ENCODE data around the gene ZFR2. TPM values are rescaled to one million over a fixed set of nuclear protein-coding genes. Genes with fewer than 3 reads are reported as not detected.

Gene ZFR2
- total RNA-seq, 1 experiment from 2014 or later, result 1.7 TPM

- no TSS peak for BruUV-seq (replicated peaks)
- H3K36me3 ChIP-seq (ENCODE audit: insufficient read depth, low read length, poor library complexity, severe bottlenecking), result no peaks in the 10 kb centered on the region
- no peaks in the 10 kb centered on the region for H3K27me3 ChIP-seq (replicated peaks; ENCODE audit: insufficient read depth, low read depth, low read length, poor library complexity)
- H3K4me1 ChIP-seq (ENCODE audit: insufficient read depth, low read length, poor library complexity, severe bottlenecking), result no peaks in the 10 kb centered on the region
- H3K27ac ChIP-seq (ENCODE audit: low read depth, low read length, poor library complexity, severe bottlenecking), result no peak overlapping the region
- H3K4me3 ChIP-seq (ENCODE audit: low read depth, low read length, poor library complexity, severe bottlenecking), result no peak overlapping the region
- POLR2A ChIA-PET (ENCODE audit: low non-redundant PET), result no interaction called here
- no peak for DNase-seq (ENCODE audit: low spot score)
- intact Hi-C loops (cut with micrococcal nuclease; ENCODE audit: unreplicated experiment), result no loop called here
- TF ChIP-seq CTCF (conservative IDR thresholded peaks at IDR 0.05; ENCODE audit: low read depth, low read length) (no peak), EZH2 (IDR thresholded peaks at IDR 0.05; ENCODE audit: borderline replicate concordance, low read depth, low read length, poor library complexity, severe bottlenecking) (no peak)
- peaks cover 10% of the 10 kb centered on the region for H3K9me3 ChIP-seq (ENCODE audit: low read depth, low read length, poor library complexity, severe bottlenecking)
- CTCF ChIA-PET, result no interaction called here
Measured at GRCh38 chr19:3849787-3850186, 19.1 kb downstream of the ZFR2 start.

- DNase-seq (ENCODE audit: low spot score), result peak; percentile 38
- H3K9me3 ChIP-seq (ENCODE audit: low read depth, low read length, poor library complexity, severe bottlenecking), result peaks cover 10% of the 10 kb centered on the region
- POLR2A ChIA-PET (ENCODE audit: low non-redundant PET), result interaction anchor here (0.5 kb wide), 1 partner anchor 134 kb away, joined by 3 read pairs; no protein-coding TSS in a partner anchor
- no peaks in the 10 kb centered on the region for H3K4me1 ChIP-seq (ENCODE audit: insufficient read depth, low read length, poor library complexity, severe bottlenecking)
- H3K27me3 ChIP-seq (replicated peaks; ENCODE audit: insufficient read depth, low read depth, low read length, poor library complexity), result no peaks in the 10 kb centered on the region
- no peak overlapping the region for H3K4me3 ChIP-seq (ENCODE audit: low read depth, low read length, poor library complexity, severe bottlenecking)
- no peak overlapping the region for H3K27ac ChIP-seq (ENCODE audit: low read depth, low read length, poor library complexity, severe bottlenecking)
- TF ChIP-seq CTCF (conservative IDR thresholded peaks at IDR 0.05; ENCODE audit: low read depth, low read length), result peak; percentile 62
- TF ChIP-seq EZH2 (IDR thresholded peaks at IDR 0.05; ENCODE audit: borderline replicate concordance, low read depth, low read length, poor library complexity, severe bottlenecking), result no peak
- intact Hi-C loops (cut with micrococcal nuclease; ENCODE audit: unreplicated experiment), result no loop called here
- no peaks in the 10 kb centered on the region for H3K36me3 ChIP-seq (ENCODE audit: insufficient read depth, low read length, poor library complexity, severe bottlenecking)
- CTCF ChIA-PET, result no interaction called here
- no TSS peak for BruUV-seq (replicated peaks)
Measured at GRCh38 chr19:3849092-3849491, 19.7 kb downstream of the ZFR2 start.

DNA sequence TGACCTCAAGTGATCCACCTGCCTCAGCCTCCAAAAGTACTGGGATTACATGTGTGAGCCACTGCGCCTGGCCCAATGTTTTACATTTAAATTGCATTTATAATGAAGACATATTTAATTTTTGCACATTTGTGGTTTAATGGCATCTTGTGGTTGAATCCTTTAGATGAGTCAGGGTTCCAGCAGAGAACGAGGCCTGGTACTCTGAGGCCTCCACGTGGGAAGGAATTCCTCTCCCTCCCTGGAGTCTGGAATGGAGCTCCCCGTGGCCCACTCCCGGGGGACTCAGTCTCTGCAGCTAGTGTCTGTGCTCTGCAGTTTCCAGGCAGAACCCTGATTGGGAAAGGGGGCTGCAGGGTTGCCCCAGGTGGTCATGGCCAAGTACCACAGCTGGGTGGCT lies 24.2 kb downstream of the ZFR2 start:
- no peaks in the 10 kb centered on the region for H3K36me3 ChIP-seq (ENCODE audit: insufficient read depth, low read length, poor library complexity, severe bottlenecking)
- POLR2A ChIA-PET (ENCODE audit: low non-redundant PET), result no interaction called here
- H3K27me3 ChIP-seq (replicated peaks; ENCODE audit: insufficient read depth, low read depth, low read length, poor library complexity), result no peaks in the 10 kb centered on the region
- TF ChIP-seq EZH2 (IDR thresholded peaks at IDR 0.05; ENCODE audit: borderline replicate concordance, low read depth, low read length, poor library complexity, severe bottlenecking) (no peak), CTCF (conservative IDR thresholded peaks at IDR 0.05; ENCODE audit: low read depth, low read length) (no peak)
- H3K27ac ChIP-seq (ENCODE audit: low read depth, low read length, poor library complexity, severe bottlenecking), result no peak overlapping the region
- no peak overlapping the region for H3K4me3 ChIP-seq (ENCODE audit: low read depth, low read length, poor library complexity, severe bottlenecking)
- DNase-seq (ENCODE audit: low spot score), result no peak
- no peaks in the 10 kb centered on the region for H3K4me1 ChIP-seq (ENCODE audit: insufficient read depth, low read length, poor library complexity, severe bottlenecking)
- CTCF ChIA-PET, result no interaction called here
- no peaks in the 10 kb centered on the region for H3K9me3 ChIP-seq (ENCODE audit: low read depth, low read length, poor library complexity, severe bottlenecking)
- intact Hi-C loops (cut with micrococcal nuclease; ENCODE audit: unreplicated experiment), result no loop called here
- BruUV-seq (replicated peaks), result no TSS peak
